Endometrium (tissue), 2 donors: ENCODE results near the gene GTF2F1.
"Not testable (repeated sequence)": the region's sequence is repeated elsewhere in the genome, so short reads cannot be mapped to it uniquely, and the experiment has no call there.

Source experiments
- FAIRE-seq: peaks from 2 replicates; lab custom pipeline; 2012; peaks lifted over from hg19 to GRCh38; lab: Jason Lieb, UNC
- donor health status: control.
- donor health status: control.

The GTF2F1 gene

GRCh38 chr19:6355321-6356040 is 37.5 kb downstream of the GTF2F1 start:
- FAIRE-seq: not testable (repeated sequence)

DNA sequence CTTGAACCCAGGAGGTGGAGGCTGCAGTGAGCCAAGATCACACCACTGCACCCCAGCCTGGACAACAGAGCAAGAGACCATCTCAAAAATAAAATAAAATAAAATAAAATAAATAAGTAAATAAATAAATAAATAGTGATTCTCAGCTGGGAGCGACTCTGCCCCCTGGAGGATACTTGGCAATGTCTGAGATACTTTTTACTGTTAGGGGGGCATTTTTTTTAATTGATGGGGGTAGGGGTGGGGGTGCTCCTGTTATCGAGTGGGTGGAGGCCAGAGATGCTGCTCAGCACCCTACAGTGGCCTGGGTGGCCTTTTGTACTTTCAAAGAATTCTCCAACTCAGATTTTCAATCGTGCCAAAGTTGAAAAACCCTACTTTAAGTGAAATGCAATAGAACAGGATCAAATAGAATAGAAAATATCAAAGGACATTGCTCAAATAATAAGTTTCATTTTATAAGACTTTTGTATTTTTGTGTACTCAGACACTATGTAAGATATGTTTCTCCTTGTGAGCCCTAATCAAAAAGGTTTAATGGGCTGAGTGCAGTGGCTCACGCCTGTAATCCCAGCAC is 38.8 kb downstream of the GTF2F1 start:
- no peak for FAIRE-seq

DNA sequence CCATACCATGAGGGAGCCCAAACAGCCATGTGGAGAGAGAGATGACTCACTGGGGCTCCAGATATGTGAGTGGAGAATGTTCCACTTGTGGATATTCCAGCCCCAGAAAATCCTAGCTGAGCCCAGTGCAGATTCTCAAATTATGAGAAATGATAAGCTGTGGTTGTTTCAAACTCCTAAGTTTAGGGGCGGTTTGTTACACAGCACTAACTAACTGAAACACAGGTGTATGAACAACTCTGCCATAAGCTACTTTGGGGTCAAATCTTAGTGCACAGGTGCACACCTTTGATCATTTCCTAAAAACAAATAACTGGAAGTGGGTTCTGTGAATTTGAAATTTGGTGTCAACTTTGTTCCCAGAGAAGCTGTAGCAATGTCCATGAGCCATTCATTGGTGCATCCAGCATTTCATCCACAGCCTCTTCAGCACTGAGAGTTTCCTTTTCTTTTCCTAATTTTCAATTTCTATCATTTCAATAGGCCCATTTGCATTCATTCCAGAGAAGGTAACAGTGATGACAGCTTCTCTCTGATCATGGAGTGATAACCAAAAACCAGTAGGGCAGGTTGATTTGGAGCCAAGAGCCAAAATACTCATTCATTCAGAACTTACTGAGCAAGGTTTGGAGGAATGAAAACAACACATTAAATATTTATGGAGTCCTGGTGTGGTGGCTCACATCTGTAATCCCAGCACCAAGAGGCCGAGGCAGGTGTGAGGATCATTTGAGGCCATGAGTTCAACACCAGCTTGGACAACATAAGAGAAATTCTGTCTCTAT is 40.4 kb downstream of the GTF2F1 start:
- FAIRE-seq: no peak

DNA sequence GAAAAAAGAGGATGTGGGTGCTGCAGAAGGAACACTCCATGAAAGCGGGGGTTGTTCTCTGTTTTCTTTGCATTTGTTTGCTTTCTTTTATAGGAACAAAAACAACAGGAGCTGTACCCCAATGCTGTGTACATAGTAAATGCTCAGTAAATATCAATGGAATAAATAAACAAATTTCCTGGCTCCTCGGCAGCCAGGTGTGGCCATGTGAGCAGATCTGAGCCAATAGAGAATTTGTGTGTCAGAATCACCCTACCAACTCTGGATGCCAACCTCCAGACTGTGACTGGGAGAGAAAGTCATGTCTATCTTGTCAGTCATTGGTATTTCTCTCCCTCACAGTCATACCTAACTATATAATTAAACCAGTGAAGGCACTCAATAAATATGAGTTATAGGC is 42.3 kb downstream of the GTF2F1 start:
- FAIRE-seq: no peak

DNA sequence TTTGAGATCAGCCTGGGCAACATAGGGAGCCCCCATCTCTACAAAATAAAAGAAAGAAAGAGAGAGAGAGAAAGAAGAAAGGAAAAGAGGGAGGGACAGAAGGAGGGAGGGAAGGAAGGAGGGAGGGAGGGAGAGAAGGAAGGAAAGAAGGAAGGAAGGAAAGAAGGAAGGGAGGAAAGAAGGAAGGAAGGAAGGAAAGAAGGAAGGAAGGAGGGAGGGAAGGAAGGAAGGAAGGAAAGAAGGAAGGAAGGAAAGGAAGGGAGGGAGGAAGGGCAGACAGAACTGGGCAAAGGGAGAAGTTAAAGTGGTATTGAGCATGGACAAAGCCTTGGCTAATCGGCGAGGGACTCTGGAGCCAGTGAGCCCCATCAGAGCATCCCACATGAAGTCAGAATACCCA is 43.7 kb downstream of the GTF2F1 start:
- not testable (repeated sequence) for FAIRE-seq

DNA sequence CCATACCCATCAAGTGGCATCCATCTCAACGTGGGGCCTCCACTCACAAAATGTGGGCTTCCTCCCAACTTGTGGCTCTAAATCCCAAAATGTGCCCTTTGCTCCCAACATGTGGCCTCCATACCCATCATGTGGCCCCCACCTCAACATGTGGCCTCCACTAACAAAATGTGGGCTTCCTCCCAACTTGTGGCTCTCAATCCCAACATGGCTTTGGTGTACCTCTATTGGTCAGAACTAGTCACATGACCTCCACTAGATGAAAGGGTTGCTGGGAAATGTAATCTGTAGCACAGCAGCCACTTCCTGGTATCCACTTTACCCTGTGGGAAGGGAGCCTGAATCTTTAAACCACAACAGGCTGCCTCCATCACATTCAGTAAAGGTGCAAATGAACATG is 49.5 kb downstream of the GTF2F1 start:
- no peak for FAIRE-seq

DNA sequence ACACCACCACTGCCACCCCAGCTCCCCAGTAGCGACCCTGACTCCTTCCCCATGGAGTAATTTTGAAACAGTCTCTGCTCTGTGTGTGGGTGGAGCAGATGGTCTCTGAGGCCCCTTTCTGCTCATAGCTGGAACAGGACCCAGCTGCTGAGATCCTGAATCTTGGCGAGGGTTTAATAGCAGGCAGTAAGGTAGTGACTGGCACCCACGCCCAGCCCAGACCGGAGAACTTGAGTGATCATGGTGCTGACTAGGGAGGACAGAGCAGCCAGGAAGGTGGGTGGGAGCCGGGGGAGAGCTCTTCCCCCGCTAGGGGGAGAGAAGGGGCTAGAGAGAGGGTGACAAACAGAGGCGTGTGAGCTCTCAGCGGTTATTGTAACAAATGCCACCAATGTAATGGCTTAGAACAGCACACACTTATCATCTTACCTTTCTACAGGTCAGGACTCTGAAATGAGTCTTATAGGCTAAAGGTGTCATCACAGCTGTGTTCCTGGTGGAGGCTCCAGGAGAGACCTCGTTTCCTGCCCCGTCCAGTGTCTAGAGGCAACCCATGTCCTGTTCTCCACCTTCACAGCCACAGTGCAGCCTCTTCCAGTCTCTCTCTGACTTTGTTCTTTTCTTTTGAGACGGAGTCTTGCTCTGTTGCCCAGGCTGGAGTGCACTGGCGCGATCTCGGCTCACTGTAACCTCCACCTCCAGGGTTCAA is 52.3 kb downstream of the GTF2F1 start:
- FAIRE-seq: no peak

GRCh38 chr19:6334490-6335285 is 58.3 kb downstream of the GTF2F1 start:
- FAIRE-seq: peak; percentile 31

- no peak for FAIRE-seq
Measured at GRCh38 chr19:6333439-6333838, 59.5 kb downstream of the GTF2F1 start, which contains the start of gene ACER1. Gene ACER1 (minus strand): TSS chr19:6333612. CDS start chr19:6333551, 61 bp downstream.
